NCI-H1436 (cell line): ENCODE measurements around the gene DTNA.
"Not testable (repeated sequence)": the region's sequence is repeated elsewhere in the genome, so short reads cannot be mapped to it uniquely, and the experiment has no call there.

ENCODE experiments used
- DNase-seq: peaks from one replicate; lab custom pipeline; 2025; lab: John Stamatoyannopoulos, UW

The DTNA gene

GRCh38 chr18:34904994-34905393, 194.9 kb downstream of the DTNA start:
- no peak for DNase-seq

DNA sequence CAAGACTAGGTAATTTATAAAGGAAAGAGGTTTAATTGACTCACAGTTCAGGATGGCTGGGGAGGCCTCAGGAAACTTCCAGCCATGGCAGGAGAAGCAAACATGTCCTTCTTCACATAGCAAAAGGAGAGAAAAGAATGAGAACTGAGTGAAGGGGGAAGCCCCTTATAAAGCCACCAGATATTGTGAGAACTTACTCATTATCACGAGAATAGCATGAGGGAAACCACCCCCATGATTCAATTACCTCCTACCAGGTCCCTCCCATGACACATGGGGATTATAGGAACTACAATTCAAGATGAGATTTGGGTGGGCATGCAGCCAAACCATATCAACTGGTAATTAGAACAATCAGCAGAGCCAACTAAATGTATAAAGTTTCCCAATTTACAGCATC, 196.9 kb downstream of the DTNA start:
- not testable (repeated sequence) for DNase-seq

- DNase-seq = no peak
Observed at GRCh38 chr18:34909637-34910364, 199.7 kb downstream of the DTNA start.

DNA sequence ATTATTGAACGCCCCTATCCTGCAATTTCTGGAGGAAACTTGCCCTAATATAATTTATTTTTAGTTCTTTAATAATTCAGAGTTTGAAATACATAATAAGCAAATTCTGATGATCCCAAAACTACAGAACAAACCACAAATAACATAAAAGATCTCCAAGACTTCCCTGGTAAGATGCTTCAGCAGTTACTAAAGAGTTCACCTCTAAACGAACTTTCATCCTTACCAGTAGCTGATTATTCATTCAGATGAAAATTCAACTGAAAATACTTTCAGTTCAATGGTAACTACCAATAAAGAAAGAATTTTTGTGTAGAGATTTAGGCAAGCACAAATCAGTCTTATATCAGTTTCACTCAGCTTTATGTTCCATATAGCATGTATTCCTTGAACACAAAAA, 201.0 kb downstream of the DTNA start:
- no peak for DNase-seq

GRCh38 chr18:34911661-34912384, 201.7 kb downstream of the DTNA start:
- no peak for DNase-seq

DNA sequence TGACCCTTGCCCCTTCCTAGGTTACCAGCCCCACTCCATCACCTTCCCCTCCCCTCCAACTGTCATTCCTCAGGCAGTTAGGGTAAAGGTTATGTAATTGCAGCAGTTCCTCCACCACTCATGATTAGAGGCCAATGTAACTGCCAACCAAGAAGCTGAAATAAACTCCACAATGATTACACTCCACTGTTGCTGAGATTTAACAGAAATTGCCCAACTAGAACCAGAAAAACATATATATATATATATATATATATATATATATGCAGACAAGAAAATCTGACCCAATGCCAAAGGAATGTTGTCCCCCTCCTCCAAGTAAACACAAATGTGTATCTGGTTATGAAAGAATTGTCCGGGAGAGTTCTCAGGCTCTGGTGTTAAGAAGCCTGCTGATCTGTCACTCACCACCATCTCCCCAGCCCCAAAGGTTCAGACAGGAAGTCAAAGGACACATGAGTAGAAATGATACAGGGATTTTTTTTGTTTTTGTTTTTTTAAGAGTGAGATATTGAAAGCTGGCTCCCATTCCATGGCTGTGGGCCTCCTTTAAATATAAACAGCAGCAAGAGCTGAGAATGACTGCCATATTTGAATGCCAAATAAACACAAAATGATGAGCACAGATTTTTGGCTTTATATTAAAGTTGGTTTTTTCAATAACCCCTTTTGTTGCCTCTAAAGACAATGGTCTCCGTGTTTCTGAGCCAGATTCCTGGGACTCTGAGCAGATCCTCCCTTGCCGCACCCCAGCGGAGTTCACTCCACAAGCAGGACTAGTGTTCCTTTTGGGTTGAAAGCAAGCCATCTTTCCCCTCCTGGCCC, 204.0 kb downstream of the DTNA start:
- DNase-seq = no peak

DNA sequence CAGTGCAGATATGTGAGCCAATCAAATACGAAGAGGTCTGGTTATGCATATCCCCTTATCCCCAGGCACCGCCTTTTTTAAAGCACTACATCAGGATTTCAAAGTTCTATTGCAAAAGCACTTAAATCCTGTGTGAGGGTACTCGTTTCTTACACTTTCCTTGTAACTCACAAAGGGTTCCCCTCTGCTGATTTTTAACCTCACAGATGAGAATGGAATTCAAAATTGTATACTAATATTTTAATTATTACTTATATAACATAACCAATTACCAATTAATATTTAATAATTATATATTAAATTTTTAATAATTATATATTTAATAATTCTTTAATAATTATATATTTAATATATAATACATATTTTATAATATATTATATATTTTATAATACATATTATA, 204.9 kb downstream of the DTNA start:
- DNase-seq = no peak

DNA sequence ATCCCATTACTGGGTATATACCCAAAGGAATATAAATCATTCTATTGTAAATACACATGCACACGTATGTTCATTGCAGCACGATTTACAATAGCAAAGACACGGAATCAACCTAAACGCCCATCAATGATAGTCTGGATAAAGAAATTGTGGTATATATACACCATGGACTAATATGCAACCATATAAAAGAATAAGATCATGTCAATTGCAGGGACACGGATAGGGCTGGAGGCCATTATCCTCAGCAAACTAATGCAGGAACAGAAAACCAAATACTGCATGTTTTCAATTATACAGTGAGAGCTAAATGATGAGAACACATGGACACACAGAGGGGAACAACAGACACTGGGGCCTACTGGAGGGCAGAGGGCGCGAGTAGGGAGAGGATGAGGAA, 206.4 kb downstream of the DTNA start:
- not testable (repeated sequence) for DNase-seq

- no peak for DNase-seq
Observed at GRCh38 chr18:34918856-34919255, 208.8 kb downstream of the DTNA start.

GRCh38 chr18:34921226-34921625, 211.1 kb downstream of the DTNA start:
- DNase-seq = no peak

DNA sequence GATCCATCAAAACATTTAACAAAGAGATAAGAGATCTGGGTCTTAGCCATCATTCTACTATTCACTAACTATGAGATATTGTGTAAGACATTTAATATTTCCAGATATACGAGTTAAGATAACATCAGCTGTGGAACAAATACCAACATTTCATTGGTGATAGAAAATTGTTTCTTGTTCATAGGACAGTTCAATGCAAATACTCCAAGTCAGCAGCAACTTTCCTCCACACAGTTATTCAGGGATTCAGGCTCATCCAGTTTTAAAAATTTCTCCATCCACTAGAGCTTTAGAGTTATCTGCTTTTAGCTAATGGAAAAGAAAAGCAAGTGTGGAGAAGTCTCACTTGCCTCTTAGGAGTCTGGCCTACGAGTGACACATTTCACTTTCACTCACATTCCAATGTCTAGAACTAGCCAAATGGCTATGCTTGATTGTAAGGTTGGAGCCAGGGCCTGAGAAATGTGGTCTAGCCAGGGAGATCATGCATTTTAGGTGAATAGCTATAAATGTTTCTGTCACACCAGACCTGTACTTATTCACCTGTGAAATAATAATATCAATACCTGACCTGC, 211.8 kb downstream of the DTNA start:
- no peak for DNase-seq

DNA sequence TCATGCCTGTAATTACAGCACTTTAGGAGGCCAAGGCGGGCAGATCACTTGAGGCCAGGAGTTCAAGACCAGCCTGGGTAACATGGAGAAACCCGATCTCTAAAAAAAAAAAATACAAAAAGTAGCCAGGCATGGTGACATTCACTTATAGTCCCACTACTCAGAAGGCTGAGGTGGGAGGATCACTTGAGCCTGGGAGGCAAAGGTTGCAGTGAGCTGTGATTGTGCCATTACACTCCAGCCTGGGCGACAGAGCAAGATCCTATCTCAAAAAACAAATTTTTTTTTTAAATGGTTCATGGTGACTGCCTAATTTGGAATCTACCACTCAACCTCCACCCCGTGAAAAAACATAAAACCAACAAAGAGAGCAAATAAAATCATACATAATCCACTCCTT, 212.5 kb downstream of the DTNA start:
- DNase-seq = not testable (repeated sequence)

DNA sequence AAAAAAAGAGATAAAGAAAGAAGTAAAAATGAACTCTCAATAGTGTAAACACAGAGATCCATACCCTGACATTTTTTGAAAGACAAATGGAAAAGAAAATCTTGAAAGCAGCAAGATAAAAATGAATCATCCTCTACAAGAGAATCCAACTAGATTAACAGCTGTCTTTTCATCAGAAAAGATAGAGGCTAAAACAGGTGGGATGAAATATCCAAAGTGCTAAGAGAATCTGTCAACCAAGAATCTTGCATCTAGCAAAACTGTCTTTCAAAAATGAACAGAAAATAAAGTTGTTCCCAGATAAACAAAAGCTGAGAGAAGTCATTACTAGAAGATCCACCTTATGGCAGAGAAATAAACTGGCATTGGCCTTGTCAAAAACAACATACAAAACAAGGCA, 213.8 kb downstream of the DTNA start:
- DNase-seq = no peak

DNA sequence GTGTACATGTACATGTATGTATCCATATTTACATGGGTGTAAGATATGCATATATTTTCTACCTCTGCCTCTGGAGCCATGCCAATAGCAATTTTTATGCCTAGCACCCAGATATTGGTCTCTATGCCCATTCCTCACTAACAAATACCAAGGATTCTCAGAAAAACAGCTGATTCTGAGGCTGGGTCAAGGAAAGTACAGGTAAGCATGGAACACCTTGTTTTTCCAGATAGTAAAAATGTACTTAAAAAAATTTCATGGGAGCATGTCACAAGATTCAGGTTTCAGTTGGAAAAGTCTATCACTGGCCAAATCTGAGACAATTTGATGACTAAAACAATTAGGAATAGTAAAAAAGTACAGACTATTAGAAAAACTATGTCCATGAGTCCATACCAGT, 216.6 kb downstream of the DTNA start:
- no peak for DNase-seq

- no peak for DNase-seq
Observed at GRCh38 chr18:34928088-34928753, 218.1 kb downstream of the DTNA start.

DNA sequence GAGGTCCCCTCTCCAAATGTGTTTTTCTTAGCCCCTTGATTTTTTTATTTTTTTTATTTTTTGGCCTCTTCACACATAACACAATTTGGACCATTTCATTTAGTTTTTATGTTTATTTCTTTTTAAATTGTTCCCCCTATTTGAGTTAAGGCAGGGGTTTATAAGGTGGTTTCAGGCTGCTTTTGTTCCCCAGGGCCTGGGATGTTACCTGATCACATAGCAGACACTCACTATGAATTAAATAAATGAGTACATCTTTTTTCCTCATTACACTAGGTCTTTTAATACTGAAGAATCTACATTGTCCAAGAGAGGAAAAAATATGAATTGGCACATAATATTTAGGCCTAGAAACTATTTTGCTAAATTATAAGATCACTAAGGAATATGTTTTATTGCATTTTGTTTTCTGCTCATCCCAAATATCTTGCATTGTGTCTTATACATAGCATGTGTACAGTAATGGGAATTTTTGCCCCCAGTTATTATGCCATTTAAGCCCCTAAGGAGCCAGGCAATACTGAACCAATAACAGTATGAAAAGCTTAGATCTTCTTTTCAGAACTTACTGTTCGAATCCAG, 218.7 kb downstream of the DTNA start:
- DNase-seq = no peak

DNA sequence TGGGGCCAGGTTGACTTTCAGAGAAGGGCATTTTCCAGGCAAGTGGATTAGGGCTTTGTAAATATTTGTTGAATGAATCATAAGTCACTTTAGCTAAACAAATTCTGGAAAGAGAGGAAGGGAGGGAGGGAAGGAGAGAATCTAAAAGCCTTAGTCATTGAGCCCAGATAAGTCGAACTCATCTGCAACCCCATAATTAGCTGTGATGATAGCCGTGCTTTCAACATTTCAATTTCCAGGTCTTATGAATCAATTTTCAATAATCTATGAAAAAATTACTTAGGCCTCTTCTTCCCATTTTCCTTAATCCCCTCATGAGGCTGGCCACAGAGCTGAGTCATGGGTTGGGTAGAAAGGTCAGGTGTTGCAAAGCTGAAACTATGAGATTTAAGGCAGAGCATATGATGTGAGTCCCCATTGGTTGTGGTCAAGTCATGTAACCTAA, 219.3 kb downstream of the DTNA start:
- DNase-seq = no peak

- DNase-seq = no peak
Observed at GRCh38 chr18:34932363-34932762, 222.3 kb downstream of the DTNA start.

DNA sequence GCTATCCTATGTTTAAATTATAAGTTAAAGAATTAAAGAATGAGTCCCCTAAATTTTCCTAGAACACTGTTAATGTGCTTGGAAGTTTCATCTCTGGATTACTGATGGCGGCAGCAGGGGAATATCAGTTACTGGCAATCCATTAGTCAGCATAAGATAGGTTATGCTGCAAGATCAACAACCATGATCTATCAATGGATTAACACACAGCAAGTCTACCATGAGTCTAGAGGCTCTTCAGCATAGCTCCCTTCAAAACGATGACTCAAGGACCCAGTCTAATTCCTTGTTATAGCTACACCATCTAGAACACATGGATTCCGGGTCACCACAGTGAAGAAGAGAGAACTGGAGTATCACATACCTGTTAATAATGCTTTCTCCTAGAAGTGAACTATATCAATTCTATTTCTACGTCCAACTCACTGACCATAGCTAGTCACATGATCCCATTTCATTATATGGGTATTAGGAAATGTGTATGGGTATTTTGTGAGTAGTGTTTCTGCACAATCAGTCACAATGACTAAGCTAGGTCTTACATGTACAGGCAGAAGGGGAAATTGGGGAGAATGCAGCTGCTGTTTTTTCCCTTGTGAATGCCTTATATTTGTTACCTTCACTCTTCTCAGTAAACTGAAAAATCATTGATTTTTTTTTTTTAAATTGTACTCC, 222.8 kb downstream of the DTNA start:
- no peak for DNase-seq

DNA sequence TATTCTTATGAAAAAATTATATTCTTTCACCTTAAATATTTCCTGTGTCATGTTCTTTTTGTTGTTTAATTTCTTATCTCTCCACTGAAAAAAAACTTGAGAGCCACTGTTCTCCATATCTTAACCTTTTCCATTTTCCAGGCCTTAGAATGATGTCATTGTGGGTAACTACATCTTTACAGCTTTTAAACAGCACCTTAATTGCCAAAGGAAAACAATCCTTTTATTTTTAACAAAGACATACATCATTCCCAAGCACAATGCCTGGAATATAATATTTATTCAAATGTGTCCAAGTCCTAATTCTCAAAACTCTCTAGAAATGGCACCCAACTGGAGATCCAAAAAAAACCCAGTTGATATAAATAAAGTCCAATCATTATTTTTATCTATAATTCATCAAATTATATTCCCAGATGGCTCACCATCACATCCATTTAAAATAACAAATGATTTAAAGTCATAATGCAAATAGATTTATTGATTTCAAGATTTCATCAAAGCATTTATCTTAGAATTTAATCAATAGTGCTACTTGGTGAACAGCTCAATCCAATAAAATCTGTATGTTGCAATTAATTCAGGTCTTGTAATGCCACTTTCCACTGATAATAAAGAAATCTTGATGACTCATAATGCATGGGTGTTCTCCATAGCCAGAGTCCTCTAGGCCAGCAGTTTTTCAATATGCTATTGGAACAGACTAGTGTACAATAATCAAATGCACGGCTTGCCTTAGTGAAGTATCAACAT, 224.0 kb downstream of the DTNA start:
- DNase-seq = no peak
